GM23338 (cell line): ENCODE results near the gene AK4. TPM values are rescaled to one million over a fixed set of nuclear protein-coding genes. Genes with fewer than 3 reads are reported as not detected.

Source experiments
- ATAC-seq: fragments of 200-7000 bp; cut with Tn5 transposase; 3 replicates; pipeline ENCODE4 v1.9.1; 2020
- DNase-seq: peaks from one replicate; pipeline ENCODE4 v3.0.0-alpha.2; 2015; ENCODE audit warnings: low spot score
- H2AFZ ChIP-seq: fragments of 200-600 bp; sonication (generic); 2 replicates; pipeline ENCODE4 v1.8.0; 2016; ENCODE audit warnings: antibody characterized with exemption, mild to moderate bottlenecking, moderate library complexity
- H3F3A ChIP-seq: fragments of 200-600 bp; sonication (generic); replicated peaks from 2 replicates; pipeline ENCODE4 v1.8.0; 2017; ENCODE audit warnings: antibody characterized with exemption, mixed run types, low read depth
- H3K27ac ChIP-seq: fragments of 200-600 bp; sonication (generic); 2 replicates; pipeline ENCODE4 v1.6.1; 2016; ENCODE audit warnings: low read depth
- H3K27me3 ChIP-seq: fragments of 200-600 bp; sonication (generic); 2 replicates; pipeline ENCODE4 v1.8.0; 2016; ENCODE audit warnings: mild to moderate bottlenecking, mixed run types, moderate library complexity; ENCODE audit not compliant: insufficient read depth
- H3K36me3 ChIP-seq: fragments of 200-600 bp; sonication (generic); 2 replicates; pipeline ENCODE4 v1.8.0; 2016; ENCODE audit warnings: mild to moderate bottlenecking; ENCODE audit not compliant: insufficient read depth
- H3K4me1 ChIP-seq: fragments of 200-600 bp; sonication (generic); 2 replicates; pipeline ENCODE4 v1.8.0; 2016; ENCODE audit warnings: mild to moderate bottlenecking, moderate library complexity; ENCODE audit not compliant: insufficient read depth
- H3K4me2 ChIP-seq: fragments of 200-600 bp; sonication (generic); 2 replicates; pipeline ENCODE4 v1.7.1; 2017; ENCODE audit warnings: mixed run types
- H3K4me3 ChIP-seq: fragments of 200-600 bp; sonication (generic); 2 replicates; pipeline ENCODE4 v1.6.1; 2016; ENCODE audit warnings: mixed run types
- H3K79me2 ChIP-seq: fragments of 200-600 bp; sonication (generic); replicated peaks from 2 replicates; pipeline ENCODE4 v1.8.0; 2017; ENCODE audit warnings: mild to moderate bottlenecking; ENCODE audit not compliant: insufficient read depth
- H3K9me2 ChIP-seq: fragments of 200-600 bp; sonication (generic); 2 replicates; pipeline ENCODE4 v1.8.0; 2017; ENCODE audit not compliant: insufficient read depth
- H4K20me1 ChIP-seq: fragments of 200-600 bp; sonication (generic); replicated peaks from 2 replicates; pipeline ENCODE4 v1.8.0; 2017; ENCODE audit warnings: mild to moderate bottlenecking; ENCODE audit not compliant: insufficient read depth
- H3K27ac Mint-ChIP-seq: 2 replicates; pipeline ENCODE4 v1.8.0; 2020; ENCODE audit warnings: inconsistent platforms, mild to moderate bottlenecking, moderate library complexity, mixed read lengths
- H3K27me3 Mint-ChIP-seq: 3 replicates; pipeline ENCODE4 v1.8.0; 2022; ENCODE audit warnings: low read depth, mild to moderate bottlenecking, moderate library complexity, mixed read lengths, inconsistent platforms; ENCODE audit not compliant: insufficient read depth, poor library complexity
- H3K36me3 Mint-ChIP-seq: 3 replicates; pipeline ENCODE4 v1.8.0; 2021; ENCODE audit warnings: low read depth, mild to moderate bottlenecking, inconsistent platforms, moderate library complexity, mixed read lengths
- H3K4me1 Mint-ChIP-seq: 3 replicates; pipeline ENCODE4 v1.8.0; 2020; ENCODE audit warnings: mild to moderate bottlenecking, inconsistent platforms, mixed read lengths
- H3K4me3 Mint-ChIP-seq: 3 replicates; pipeline ENCODE4 v1.8.0; 2021; ENCODE audit warnings: moderate library complexity, mild to moderate bottlenecking, inconsistent platforms, mixed read lengths
- H3K9me3 Mint-ChIP-seq: 3 replicates; pipeline ENCODE4 v1.8.0; 2020; ENCODE audit warnings: moderate library complexity, mild to moderate bottlenecking, inconsistent platforms, mixed read lengths
- EZH2 ChIP-seq: fragments of 200-600 bp; sonication (generic); IDR thresholded peaks from one replicate; pipeline ENCODE4 v1.8.0; 2017; ENCODE audit warnings: antibody characterized with exemption, mild to moderate bottlenecking, low read depth; ENCODE audit not compliant: unreplicated experiment
- JUNB ChIP-seq: IDR thresholded peaks from one replicate; pipeline ENCODE4 v1.6.1; 2016; ENCODE audit warnings: antibody characterized with exemption; ENCODE audit not compliant: unreplicated experiment
- REST ChIP-seq: IDR thresholded peaks from one replicate; pipeline ENCODE4 v1.6.1; 2018; ENCODE audit warnings: antibody characterized with exemption; ENCODE audit not compliant: unreplicated experiment
- ZNF114 ChIP-seq: fragments of 250-450 bp; sonication (Bioruptor Pico); IDR thresholded peaks from 2 replicates; pipeline ENCODE4 v1.5.0; 2020; ENCODE audit warnings: mild to moderate bottlenecking, moderate library complexity
- ZNF331 ChIP-seq: fragments of 250-450 bp; sonication (Bioruptor Pico); IDR thresholded peaks from 2 replicates; pipeline ENCODE4 v1.5.0; 2020; ENCODE audit warnings: low read depth, mild to moderate bottlenecking, moderate library complexity
- polyA plus RNA-seq: library from polyadenylated mRNA; unstranded; fragments of >200 nt; fragmentation: Nextera tagmentation; extraction: Ambion mirVana; gene quantifications from 2 replicates; pipeline ENCODE4 v1.2.1, GENCODE V29; 2016
- total RNA-seq: library from RNA; depleted of rRNA; stranded (reverse); fragments of >200 nt; shearing (Covaris generic); gene quantifications from 2 replicates; pipeline ENCODE4 v1.2.3, GENCODE V29; 2014
- TF ChIP-seq, protein P1 (sequence below): fragments of 250-450 bp; sonication (Bioruptor Pico); IDR thresholded peaks from 2 replicates; pipeline ENCODE4 v1.5.0; 2020; ENCODE audit warnings: mild to moderate bottlenecking, moderate library complexity

Gene AK4
- total and polyA plus RNA-seq, 2 experiments from 2014 or later = 123 to 127 TPM

- Histone ChIP-seq H3F3A (peaks cover 3% of the 10 kb centered on the region; the same call in 1 of the 2 replicates), H2AFZ (no peak overlapping the region), H3K27me3 (peaks cover 27% of the 10 kb centered on the region), H3K4me3 (no peak overlapping the region), H4K20me1 (no peaks in the 10 kb centered on the region; the same call in 1 of the 2 replicates), H3K79me2 (no peaks in the 10 kb centered on the region), H3K4me1 (peaks cover 15% of the 10 kb centered on the region), H3K9me2 (no peaks in the 10 kb centered on the region), H3K4me2 (no peak overlapping the region), H3K27ac (no peak overlapping the region), H3K36me3 (no peaks in the 10 kb centered on the region)
- Mint-ChIP-seq H3K4me3 (no peak overlapping the region), H3K27me3 (peaks cover 11% of the 10 kb centered on the region), H3K36me3 (no peaks in the 10 kb centered on the region; the same call in 2 of the 3 replicates), H3K27ac (no peak overlapping the region), H3K4me1 (peaks cover 28% of the 10 kb centered on the region), H3K9me3 (no peaks in the 10 kb centered on the region)
- no peak for TF ChIP-seq EZH2
- TF ChIP-seq JUNB = no peak
- no peak for TF ChIP-seq ZNF331 (CRISPR knock-in tag)
- TF ChIP-seq, protein P1, sequence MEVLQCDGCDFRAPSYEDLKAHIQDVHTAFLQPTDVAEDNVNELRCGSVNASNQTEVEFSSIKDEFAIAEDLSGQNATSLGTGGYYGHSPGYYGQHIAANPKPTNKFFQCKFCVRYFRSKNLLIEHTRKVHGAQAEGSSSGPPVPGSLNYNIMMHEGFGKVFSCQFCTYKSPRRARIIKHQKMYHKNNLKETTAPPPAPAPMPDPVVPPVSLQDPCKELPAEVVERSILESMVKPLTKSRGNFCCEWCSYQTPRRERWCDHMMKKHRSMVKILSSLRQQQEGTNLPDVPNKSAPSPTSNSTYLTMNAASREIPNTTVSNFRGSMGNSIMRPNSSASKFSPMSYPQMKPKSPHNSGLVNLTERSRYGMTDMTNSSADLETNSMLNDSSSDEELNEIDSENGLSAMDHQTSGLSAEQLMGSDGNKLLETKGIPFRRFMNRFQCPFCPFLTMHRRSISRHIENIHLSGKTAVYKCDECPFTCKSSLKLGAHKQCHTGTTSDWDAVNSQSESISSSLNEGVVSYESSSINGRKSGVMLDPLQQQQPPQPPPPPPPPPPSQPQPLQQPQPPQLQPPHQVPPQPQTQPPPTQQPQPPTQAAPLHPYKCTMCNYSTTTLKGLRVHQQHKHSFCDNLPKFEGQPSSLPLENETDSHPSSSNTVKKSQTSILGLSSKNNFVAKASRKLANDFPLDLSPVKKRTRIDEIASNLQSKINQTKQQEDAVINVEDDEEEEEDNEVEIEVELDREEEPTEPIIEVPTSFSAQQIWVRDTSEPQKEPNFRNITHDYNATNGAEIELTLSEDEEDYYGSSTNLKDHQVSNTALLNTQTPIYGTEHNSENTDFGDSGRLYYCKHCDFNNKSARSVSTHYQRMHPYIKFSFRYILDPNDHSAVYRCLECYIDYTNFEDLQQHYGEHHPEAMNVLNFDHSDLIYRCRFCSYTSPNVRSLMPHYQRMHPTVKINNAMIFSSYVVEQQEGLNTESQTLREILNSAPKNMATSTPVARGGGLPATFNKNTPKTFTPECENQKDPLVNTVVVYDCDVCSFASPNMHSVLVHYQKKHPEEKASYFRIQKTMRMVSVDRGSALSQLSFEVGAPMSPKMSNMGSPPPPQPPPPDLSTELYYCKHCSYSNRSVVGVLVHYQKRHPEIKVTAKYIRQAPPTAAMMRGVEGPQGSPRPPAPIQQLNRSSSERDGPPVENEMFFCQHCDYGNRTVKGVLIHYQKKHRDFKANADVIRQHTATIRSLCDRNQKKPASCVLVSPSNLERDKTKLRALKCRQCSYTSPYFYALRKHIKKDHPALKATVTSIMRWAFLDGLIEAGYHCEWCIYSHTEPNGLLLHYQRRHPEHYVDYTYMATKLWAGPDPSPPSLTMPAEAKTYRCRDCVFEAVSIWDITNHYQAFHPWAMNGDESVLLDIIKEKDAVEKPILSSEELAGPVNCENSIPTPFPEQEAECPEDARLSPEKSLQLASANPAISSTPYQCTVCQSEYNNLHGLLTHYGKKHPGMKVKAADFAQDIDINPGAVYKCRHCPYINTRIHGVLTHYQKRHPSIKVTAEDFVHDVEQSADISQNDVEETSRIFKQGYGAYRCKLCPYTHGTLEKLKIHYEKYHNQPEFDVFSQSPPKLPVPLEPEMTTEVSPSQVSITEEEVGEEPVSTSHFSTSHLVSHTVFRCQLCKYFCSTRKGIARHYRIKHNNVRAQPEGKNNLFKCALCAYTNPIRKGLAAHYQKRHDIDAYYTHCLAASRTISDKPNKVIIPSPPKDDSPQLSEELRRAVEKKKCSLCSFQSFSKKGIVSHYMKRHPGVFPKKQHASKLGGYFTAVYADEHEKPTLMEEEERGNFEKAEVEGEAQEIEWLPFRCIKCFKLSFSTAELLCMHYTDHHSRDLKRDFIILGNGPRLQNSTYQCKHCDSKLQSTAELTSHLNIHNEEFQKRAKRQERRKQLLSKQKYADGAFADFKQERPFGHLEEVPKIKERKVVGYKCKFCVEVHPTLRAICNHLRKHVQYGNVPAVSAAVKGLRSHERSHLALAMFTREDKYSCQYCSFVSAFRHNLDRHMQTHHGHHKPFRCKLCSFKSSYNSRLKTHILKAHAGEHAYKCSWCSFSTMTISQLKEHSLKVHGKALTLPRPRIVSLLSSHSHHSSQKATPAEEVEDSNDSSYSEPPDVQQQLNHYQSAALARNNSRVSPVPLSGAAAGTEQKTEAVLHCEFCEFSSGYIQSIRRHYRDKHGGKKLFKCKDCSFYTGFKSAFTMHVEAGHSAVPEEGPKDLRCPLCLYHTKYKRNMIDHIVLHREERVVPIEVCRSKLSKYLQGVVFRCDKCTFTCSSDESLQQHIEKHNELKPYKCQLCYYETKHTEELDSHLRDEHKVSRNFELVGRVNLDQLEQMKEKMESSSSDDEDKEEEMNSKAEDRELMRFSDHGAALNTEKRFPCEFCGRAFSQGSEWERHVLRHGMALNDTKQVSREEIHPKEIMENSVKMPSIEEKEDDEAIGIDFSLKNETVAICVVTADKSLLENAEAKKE = no peak
- TF ChIP-seq REST = no peak
- TF ChIP-seq ZNF114 (CRISPR knock-in tag) = no peak
- no peak for ATAC-seq
- DNase-seq = no peak
Observed at GRCh38 chr1:65259816-65260215, 111.8 kb downstream of the AK4 start.
